ENCODE data around the gene FAM13A.

DNA sequence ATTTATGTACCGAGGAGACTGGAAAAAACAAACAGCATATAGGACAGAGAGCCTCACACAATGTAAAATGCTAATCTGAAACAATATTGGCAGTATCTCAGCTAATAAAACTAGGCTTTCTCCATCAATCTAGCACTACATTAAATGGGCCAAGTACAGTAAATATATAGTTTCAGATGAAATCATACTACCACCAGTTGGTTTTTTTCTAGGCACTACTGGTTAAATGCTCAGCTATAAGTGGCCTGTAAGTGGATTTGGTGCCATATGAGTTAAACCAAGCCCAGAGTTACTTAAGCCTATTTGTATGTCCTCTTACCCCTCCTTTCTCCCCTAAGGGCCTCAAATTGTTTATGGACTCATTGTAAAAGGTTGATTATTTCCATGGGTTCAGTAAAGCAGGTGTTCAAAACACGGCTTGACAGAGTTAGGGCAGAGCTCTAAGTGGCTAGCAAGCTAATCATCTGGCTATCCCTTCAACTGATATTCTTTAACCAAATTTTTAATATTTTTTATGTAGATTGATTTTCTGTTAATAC is 57.5 kb downstream of the FAM13A start:
- TF ChIP-seq CTCF (IDR thresholded peaks at IDR 0.05) (no peak), POLR2A (IDR thresholded peaks at IDR 0.05) (no peak)
